Liver (tissue), 9 donors: ENCODE measurements around the gene CFAP300. TPM values are rescaled to one million over a fixed set of nuclear protein-coding genes. Genes with fewer than 3 reads are reported as not detected.
A peak's percentile ranks its signal among the peaks of the same experiment; 100 is the strongest.

Source experiments
- DNase-seq: peaks from one replicate; pipeline ENCODE4 v3.0.0-alpha.2; 2017; ENCODE audit warnings: low spot score
- H3K27ac ChIP-seq, 2 donors: one replicate each; pipeline ENCODE4 v1.7.0; 2013; ENCODE audit warnings: inconsistent platforms in 2 of 2, low read length in 2 of 2, control low read depth in 1 of 2, low read depth in 1 of 2, mild to moderate bottlenecking in 1 of 2
- H3K27me3 ChIP-seq, 4 donors: one replicate each; pipeline versions ENCODE4 v1.6.1 to v1.7.0; 2013; ENCODE audit warnings: low read length in 3 of 4, inconsistent platforms in 1 of 4, mild to moderate bottlenecking in 1 of 4, moderate library complexity in 1 of 4; ENCODE audit not compliant: control insufficient read depth in 4 of 4, insufficient read depth in 4 of 4
- H3K36me3 ChIP-seq, 4 donors: one replicate each; pipeline versions ENCODE4 v1.6.1 to v1.7.0; 2013; ENCODE audit warnings: low read length in 3 of 4, mild to moderate bottlenecking in 3 of 4, low read depth in 1 of 4, moderate library complexity in 1 of 4; ENCODE audit not compliant: control insufficient read depth in 4 of 4, insufficient read depth in 3 of 4
- H3K4me1 ChIP-seq, 4 donors: one replicate each; pipeline versions ENCODE4 v1.6.1 to v1.7.0; 2013; ENCODE audit warnings: low read length in 3 of 4, mild to moderate bottlenecking in 3 of 4, moderate library complexity in 1 of 4; ENCODE audit not compliant: control insufficient read depth in 4 of 4, insufficient read depth in 4 of 4
- H3K4me3 ChIP-seq, 3 donors: one replicate each; pipeline versions ENCODE4 v1.6.1 to v1.7.0; 2013; ENCODE audit warnings: low read length in 3 of 3, control low read depth in 1 of 3, low read depth in 1 of 3, mild to moderate bottlenecking in 1 of 3
- H3K9ac ChIP-seq, 2 donors: one replicate each; pipeline ENCODE4 v1.7.0; 2013; ENCODE audit warnings: low read length in 2 of 2, mild to moderate bottlenecking in 2 of 2, moderate library complexity in 2 of 2, control low read depth in 1 of 2, low read depth in 1 of 2
- H3K9me3 ChIP-seq, 4 donors: one replicate each; pipeline versions ENCODE4 v1.6.1 to v1.7.0; 2013; ENCODE audit warnings: low read length in 3 of 4; ENCODE audit not compliant: control insufficient read depth in 4 of 4
- ATF3 ChIP-seq: IDR thresholded peaks from 2 replicates; pipeline ENCODE4 v1.6.1; 2016; ENCODE audit warnings: antibody characterized with exemption
- CTCF ChIP-seq: fragments of 150-350 bp; IDR thresholded peaks from 2 replicates; pipeline ENCODE4 v1.5.1; 2017; ENCODE audit warnings: improper control_type of control experiment, low read depth, low read length; ENCODE audit not compliant: missing input control
- EGR1 ChIP-seq, 2 donors: IDR thresholded peaks; 2 replicates each; pipeline ENCODE4 v1.6.1; 2016 to 2018; ENCODE audit warnings: antibody characterized with exemption in 2 of 2, low read depth in 2 of 2
- FOXA1 ChIP-seq: IDR thresholded peaks from 2 replicates; pipeline ENCODE4 v1.6.1; 2016; ENCODE audit warnings: antibody characterized with exemption
- FOXA2 ChIP-seq: IDR thresholded peaks from 2 replicates; pipeline ENCODE4 v1.6.1; 2016; ENCODE audit warnings: antibody characterized with exemption
- GABPA ChIP-seq, 2 donors: IDR thresholded peaks in 1 of 2; conservative IDR thresholded peaks in 1 of 2; 2 replicates each; pipeline ENCODE4 v1.6.1; 2016; ENCODE audit warnings: antibody characterized with exemption in 2 of 2, mild to moderate bottlenecking in 1 of 2, moderate library complexity in 1 of 2
- HNF4A ChIP-seq, 2 donors: conservative IDR thresholded peaks; 2 replicates each; pipeline ENCODE4 v1.6.1; 2016; ENCODE audit warnings: antibody characterized with exemption in 2 of 2, mild to moderate bottlenecking in 2 of 2
- HNF4G ChIP-seq: IDR thresholded peaks from 2 replicates; pipeline ENCODE4 v1.6.1; 2016; ENCODE audit warnings: antibody characterized with exemption
- JUND ChIP-seq, 2 donors: IDR thresholded peaks; 2 replicates each; pipeline ENCODE4 v1.6.1; 2016; ENCODE audit warnings: antibody characterized with exemption in 2 of 2
- MAX ChIP-seq: IDR thresholded peaks from 2 replicates; pipeline ENCODE4 v1.6.1; 2016; ENCODE audit warnings: antibody characterized with exemption
- NR2F2 ChIP-seq: IDR thresholded peaks from 2 replicates; pipeline ENCODE4 v1.6.1; 2016; ENCODE audit warnings: antibody characterized with exemption
- RAD21 ChIP-seq, 2 donors: IDR thresholded peaks; 2 replicates each; pipeline ENCODE4 v1.6.1; 2016; ENCODE audit warnings: antibody characterized with exemption in 2 of 2, mild to moderate bottlenecking in 2 of 2
- REST ChIP-seq: IDR thresholded peaks from 2 replicates; pipeline ENCODE4 v1.6.1; 2016; ENCODE audit warnings: antibody characterized with exemption, mild to moderate bottlenecking
- RXRA ChIP-seq, 2 donors: IDR thresholded peaks; 2 replicates each; pipeline ENCODE4 v1.6.1; 2017 to 2018; ENCODE audit warnings: antibody characterized with exemption in 2 of 2, mild to moderate bottlenecking in 1 of 2
- SP1 ChIP-seq: IDR thresholded peaks from 2 replicates; pipeline ENCODE4 v1.6.1; 2018; ENCODE audit warnings: antibody characterized with exemption, mild to moderate bottlenecking
- TAF1 ChIP-seq: conservative IDR thresholded peaks from 2 replicates; pipeline ENCODE4 v1.6.1; 2016; ENCODE audit warnings: antibody characterized with exemption, mild to moderate bottlenecking
- YY1 ChIP-seq: IDR thresholded peaks from 2 replicates; pipeline ENCODE4 v1.6.1; 2016; ENCODE audit warnings: antibody characterized with exemption, mild to moderate bottlenecking
- ZBTB33 ChIP-seq: IDR thresholded peaks from 2 replicates; pipeline ENCODE4 v1.6.1; 2016; ENCODE audit warnings: antibody characterized with exemption
- WGBS: extraction: QIAGEN DNeasy Blood & Tissue Kit; methylation state at CpG from one replicate; pipeline ENCODE4 v1.1.7; 2013; 5-methylcytosine and 5-hydroxymethylcytosine counted together
- polyA plus RNA-seq, 2 donors: library from polyadenylated mRNA; stranded (reverse) in 1 of 2; unstranded in 1 of 2; fragments of 200-250 nt in 1 of 2; fragments of >200 nt in 1 of 2; fragmentation: Nextera tagmentation in 1 of 2; extraction: Ambion mirVana in 1 of 2; gene quantifications; one replicate each; pipeline versions ENCODE4 v1.2.1 to v1.2.3, GENCODE V29; 2013 to 2015
- total RNA-seq, 2 donors: library from RNA; depleted of rRNA; stranded (reverse); fragments of >200 nt; gene quantifications; one replicate each; pipeline ENCODE4 v1.2.3, GENCODE V29; 2014
- donor health status: healthy.
- donor health status: healthy.
- donor health status: healthy.
- donor health status: healthy.
- donor health status: healthy.

Gene CFAP300
- total and polyA plus RNA-seq, 4 donors, result 0.09 to 0.22 TPM; not detected in 2

GRCh38 chr11:102116453-102117205 is 69.4 kb downstream of the CFAP300 start:
- peak in 1 of 2 donors; percentile 16 for TF ChIP-seq RXRA (IDR thresholded peaks at IDR 0.05)
- TF ChIP-seq HNF4G, result no peak
- TF ChIP-seq EGR1 (IDR thresholded peaks at IDR 0.05; ENCODE audit: low read depth in 2 of 2), result no peak
- Histone ChIP-seq H3K9ac (no peak overlapping the region), H3K9me3 (no peaks in the 10 kb centered on the region), H3K27ac (no peak overlapping the region), H3K36me3 (no peaks in the 10 kb centered on the region), H3K27me3 (no peaks in the 10 kb centered on the region), H3K4me1 (peaks cover 8 to 34% (median 17%) of the 10 kb centered on the region in 4 donors), H3K4me3 (no peak overlapping the region)
- no peak for DNase-seq
- WGBS, result 45% methylated on average over 2 of the region's 2 CpGs

- Histone ChIP-seq H3K27me3 (no peaks in the 10 kb centered on the region), H3K4me1 (peaks cover 8 to 30% (median 17%) of the 10 kb centered on the region in 4 donors), H3K27ac (no peak overlapping the region), H3K36me3 (no peaks in the 10 kb centered on the region), H3K4me3 (no peak overlapping the region), H3K9ac (no peak overlapping the region), H3K9me3 (no peaks in the 10 kb centered on the region)
- TF ChIP-seq TAF1, result no peak
- TF ChIP-seq NR2F2, result no peak
- no peak for TF ChIP-seq SP1
- no peak for TF ChIP-seq CTCF
- TF ChIP-seq ZBTB33, result no peak
- no peak for TF ChIP-seq RAD21 (IDR thresholded peaks at IDR 0.05)
- TF ChIP-seq JUND (IDR thresholded peaks at IDR 0.05), result no peak
- TF ChIP-seq EGR1 (IDR thresholded peaks at IDR 0.05; ENCODE audit: low read depth in 2 of 2), result no peak
- TF ChIP-seq MAX, result no peak
- no peak for TF ChIP-seq REST
- no peak for TF ChIP-seq YY1
- TF ChIP-seq FOXA1, result no peak
- no peak for TF ChIP-seq HNF4G
- TF ChIP-seq RXRA (IDR thresholded peaks at IDR 0.05), result no peak
- no peak for TF ChIP-seq GABPA (IDR thresholded peaks at IDR 0.05 in 1 of 2, conservative IDR thresholded peaks at IDR 0.05 in 1 of 2)
- no peak for TF ChIP-seq ATF3
- no peak for TF ChIP-seq HNF4A (conservative IDR thresholded peaks at IDR 0.05)
- TF ChIP-seq FOXA2, result no peak
- no peak for DNase-seq
- WGBS, result 52% methylated on average over 4 of the region's 4 CpGs
Observed at GRCh38 chr11:102117472-102118113, 70.4 kb downstream of the CFAP300 start.
